ENCODE results near the gene COA8. TPM values are rescaled to one million over a fixed set of nuclear protein-coding genes. Genes with fewer than 3 reads are reported as not detected.

COA8 gene
- total and polyA plus RNA-seq, 2 of the 8 experiments (the other 6 are each of a cell fraction or from before 2014, with no cell fraction given): 7.1 to 35.5 TPM

DNA sequence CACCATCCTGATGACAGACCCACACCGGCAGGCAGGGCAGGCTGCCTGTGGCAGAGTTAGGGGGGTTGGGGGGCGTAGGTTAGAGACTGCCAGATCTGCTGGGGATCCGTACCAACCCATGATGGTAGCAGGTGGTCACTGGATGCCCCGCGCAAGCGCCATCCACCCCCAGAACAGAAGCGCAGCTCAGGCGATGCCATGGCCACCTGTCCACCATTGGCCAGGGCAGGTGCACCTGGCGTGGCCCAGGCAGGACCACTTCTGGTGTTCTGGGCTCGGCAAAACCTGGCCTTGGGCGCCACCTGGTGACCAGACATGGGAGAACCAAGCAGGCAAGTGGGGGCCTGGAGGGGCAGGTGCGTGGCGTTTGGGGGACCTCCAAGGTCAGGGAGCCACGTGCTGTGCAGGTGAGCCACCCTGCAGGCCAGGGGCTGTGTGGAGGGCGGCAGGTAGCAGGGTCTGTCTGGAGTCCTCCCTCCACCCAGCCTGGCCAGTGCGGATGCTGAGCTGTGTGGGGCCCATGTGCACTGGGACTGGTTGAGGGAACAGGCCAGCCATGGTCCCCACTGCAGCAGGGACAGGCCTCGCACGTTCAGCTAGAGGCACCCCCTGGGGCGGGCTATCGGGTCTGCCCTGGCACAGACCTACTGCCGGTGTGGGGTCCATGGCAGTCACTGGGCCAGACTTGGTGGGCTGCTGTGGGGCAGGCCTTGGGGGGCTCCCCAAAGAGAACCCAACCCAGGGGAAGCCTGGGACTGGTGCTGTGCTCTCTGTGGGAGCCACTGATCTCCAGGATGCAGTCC, 15.9 kb upstream of the COA8 start (continued):
- TF ChIP-seq BCL11A (IDR thresholded peaks at IDR 0.05; ENCODE audit: low read depth in 2 of 2, low read length in 2 of 2) (no peak), CHD1 (IDR thresholded peaks at IDR 0.05; ENCODE audit: low read depth, low read length) (no peak), CEBPB (IDR thresholded peaks at IDR 0.05; ENCODE audit: low read depth, low read length) (no peak), TAF7 (optimal IDR thresholded peaks at IDR 0.05; ENCODE audit: borderline replicate concordance, low read depth, low read length) (no peak), FOSL1 (IDR thresholded peaks at IDR 0.05; ENCODE audit: insufficient read depth, low read depth, low read length) (no peak), RXRA (IDR thresholded peaks at IDR 0.05; ENCODE audit: insufficient read depth, low read depth, low read length) (no peak), RBBP5 (IDR thresholded peaks at IDR 0.05; ENCODE audit: borderline replicate concordance, low read depth, low read length) (no peak), ASH2L (IDR thresholded peaks at IDR 0.05; ENCODE audit: low read length) (no peak), CBX5 (IDR thresholded peaks at IDR 0.05; ENCODE audit: low read depth, low read length) (no peak), POLR2A (IDR thresholded peaks at IDR 0.05; ENCODE audit: control extremely low read depth in 1 of 2, low read depth in 2 of 2, low read length in 2 of 2) (no peak), CTBP2 (IDR thresholded peaks at IDR 0.05; ENCODE audit: borderline replicate concordance, insufficient read depth, insufficient read length, low read length) (peak; percentile 36), EP300 (IDR thresholded peaks at IDR 0.05; ENCODE audit: borderline replicate concordance in 1 of 2, low read depth in 2 of 2, low read length in 2 of 2) (no peak), TEAD4 (IDR thresholded peaks at IDR 0.05; ENCODE audit: low read depth, low read length) (no peak), SUZ12 (IDR thresholded peaks at IDR 0.05; ENCODE audit: low read length) (no peak), ZNF274 (IDR thresholded peaks at IDR 0.05; ENCODE audit: borderline replicate concordance, extremely low read depth, low read length) (no peak), JUND (IDR thresholded peaks at IDR 0.05; ENCODE audit: low read length) (no peak), GABPA (IDR thresholded peaks at IDR 0.05; ENCODE audit: borderline replicate concordance, insufficient read depth, low read length) (peak; percentile 65; the same call in 1 of the 2 replicates), SIN3A (conservative IDR thresholded peaks at IDR 0.05 in 1 of 2, IDR thresholded peaks at IDR 0.05 in 1 of 2; ENCODE audit: low read depth in 1 of 2, low read length in 2 of 2) (peak in 1 of 2 experiments; percentile 77; a peak in 2 of 4 replicates), MAFK (IDR thresholded peaks at IDR 0.05; ENCODE audit: low read depth, low read length) (no peak), SIRT6 (IDR thresholded peaks at IDR 0.05; ENCODE audit: low read length) (no peak), SIX5 (IDR thresholded peaks at IDR 0.05; ENCODE audit: low read depth, low read length) (no peak), KDM4A (IDR thresholded peaks at IDR 0.05; ENCODE audit: low read depth, low read length, severe bottlenecking) (no peak)
- TF ChIP-seq, protein P1, sequence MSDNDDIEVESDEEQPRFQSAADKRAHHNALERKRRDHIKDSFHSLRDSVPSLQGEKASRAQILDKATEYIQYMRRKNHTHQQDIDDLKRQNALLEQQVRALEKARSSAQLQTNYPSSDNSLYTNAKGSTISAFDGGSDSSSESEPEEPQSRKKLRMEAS (IDR thresholded peaks at IDR 0.05): peak; percentile 94

Data from H1 (cell line).